PC-3 (cell line): ENCODE measurements around the gene NOP58. TPM values are rescaled to one million over a fixed set of nuclear protein-coding genes. Genes with fewer than 3 reads are reported as not detected.

Experiments used
- ATAC-seq: fragments of 200-7000 bp; cut with Tn5 transposase; 2 replicates; pipeline ENCODE4 v1.9.1; 2020; ENCODE audit warnings: mild to moderate bottlenecking, moderate library complexity
- Bru-seq: library from RNA; stranded (reverse); fragments of 400-500 nt; gene quantifications from one replicate; lab custom pipeline; 2021; lab: Mats Ljungman, UMichigan
- BruChase-seq, 2 experiments: library from RNA; stranded (reverse); fragments of 400-500 nt; gene quantifications; one replicate each; lab custom pipeline; 2021; lab: Mats Ljungman, UMichigan
- BruUV-seq: library from RNA; stranded (reverse); fragments of 400-500 nt; replicated peaks from 2 replicates; lab custom pipeline; 2021; lab: Mats Ljungman, UMichigan
- CTCF ChIA-PET: fragments of 300-600 bp; sonication (Branson Sonifier 250); formaldehyde crosslinking; loops from one replicate; lab custom pipeline; 2022; ENCODE audit warnings: antibody characterized with exemption; lab: Charles Lee
- POLR2A ChIA-PET: fragments of 300-600 bp; sonication (Branson Sonifier 250); formaldehyde crosslinking; loops from one replicate; lab custom pipeline; 2022; ENCODE audit warnings: antibody characterized with exemption; ENCODE audit not compliant: unreplicated experiment; lab: Charles Lee
- DNase-seq: peaks from one replicate; pipeline ENCODE4 v3.0.0-alpha.2; 2015
- H2AFZ ChIP-seq: fragments of 300-600 bp; sonication (generic); 2 replicates; pipeline ENCODE4 v1.6.0; 2016; ENCODE audit warnings: antibody characterized with exemption, low read length
- H3F3A ChIP-seq: fragments of 300-600 bp; sonication (generic); one replicate; pipeline ENCODE4 v1.6.0; 2017; ENCODE audit warnings: antibody characterized with exemption, low read length, control low read depth, mild to moderate bottlenecking; ENCODE audit not compliant: unreplicated experiment
- H3K27ac ChIP-seq: fragments of 300-600 bp; sonication (generic); 2 replicates; pipeline ENCODE4 v1.5.1; 2016; ENCODE audit warnings: mild to moderate bottlenecking, low read length
- H3K27me3 ChIP-seq: fragments of 300-600 bp; sonication (generic); 2 replicates; pipeline ENCODE4 v1.6.1; 2016; ENCODE audit warnings: low read length, mixed read lengths
- H3K36me3 ChIP-seq: fragments of 300-600 bp; sonication (generic); 2 replicates; pipeline ENCODE4 v1.6.1; 2016; ENCODE audit warnings: low read depth, mixed run types, low read length, mixed read lengths
- H3K4me1 ChIP-seq: fragments of 300-600 bp; sonication (generic); 2 replicates; pipeline ENCODE4 v1.5.1; 2016; ENCODE audit warnings: low read length; ENCODE audit not compliant: insufficient read depth
- H3K4me2 ChIP-seq: fragments of 300-600 bp; sonication (generic); 2 replicates; pipeline ENCODE4 v1.6.0; 2016; ENCODE audit warnings: low read length
- H3K4me3 ChIP-seq: fragments of 300-600 bp; sonication (generic); 2 replicates; pipeline ENCODE4 v1.5.1; 2016; ENCODE audit warnings: mild to moderate bottlenecking, low read length, mixed read lengths
- H3K79me2 ChIP-seq: fragments of 300-600 bp; sonication (generic); 2 replicates; pipeline ENCODE4 v1.6.1; 2017; ENCODE audit warnings: low read length, mixed read lengths
- H3K9ac ChIP-seq: fragments of 300-600 bp; sonication (generic); 2 replicates; pipeline ENCODE4 v1.6.0; 2016; ENCODE audit warnings: mild to moderate bottlenecking, low read length
- H3K9me2 ChIP-seq: fragments of 300-600 bp; sonication (generic); replicated peaks from 2 replicates; pipeline ENCODE4 v1.6.1; 2016; ENCODE audit warnings: mixed run types, low read length, mixed read lengths
- H3K9me3 ChIP-seq: fragments of 300-600 bp; sonication (generic); 2 replicates; pipeline ENCODE4 v1.6.1; 2016; ENCODE audit warnings: low read length, mixed read lengths
- H4K20me1 ChIP-seq: fragments of 300-600 bp; sonication (generic); 2 replicates; pipeline ENCODE4 v1.6.1; 2016; ENCODE audit warnings: low read length, mixed read lengths
- CTCF ChIP-seq: fragments of 300-600 bp; sonication (generic); conservative IDR thresholded peaks from 2 replicates; pipeline ENCODE4 v1.5.1; 2017; ENCODE audit warnings: antibody characterized with exemption, low read depth, mild to moderate bottlenecking, low read length
- EZH2 ChIP-seq: fragments of 300-600 bp; sonication (generic); IDR thresholded peaks from one replicate; pipeline ENCODE4 v1.6.1; 2017; ENCODE audit warnings: antibody characterized with exemption, mild to moderate bottlenecking, low read length; ENCODE audit not compliant: unreplicated experiment
- EZH2phosphoT487 ChIP-seq: fragments of 300-600 bp; sonication (generic); IDR thresholded peaks from 2 replicates; pipeline ENCODE4 v1.6.1; 2018; ENCODE audit warnings: mild to moderate bottlenecking, antibody characterized with exemption, low read length, borderline replicate concordance
- intact Hi-C: fragments of 100-400 bp; cut with micrococcal nuclease; formaldehyde crosslinking; loops from 2 replicates; pipeline ENCODE4 v1.9.0; 2023
- long read RNA-seq: library from polyadenylated mRNA; unstranded; transcript quantifications from one replicate; pipeline ENCODE4 v2.0.0, GENCODE V29; 2021; ENCODE audit not compliant: unreplicated experiment
- total RNA-seq: library from RNA; depleted of rRNA; stranded (reverse); fragments of >200 nt; gene quantifications from 2 replicates; pipeline ENCODE4 v1.2.3, GENCODE V29; 2014; rRNA removed

Gene NOP58
- total RNA-seq = 90.0 and 112 TPM in 2 replicates
- percentile 94 among the genes with signal in this experiment for Bru-seq, nascent RNA
- BruChase-seq, experiment 1, labeled RNA remaining after a 6-hour chase = percentile 93 among the genes with signal in this experiment
- BruChase-seq, experiment 2, labeled RNA remaining after a 2-hour chase = percentile 94 among the genes with signal in this experiment
- long read RNA-seq, transcript NOP58-201 (15 exons, 2,046 nt) = major isoform, 13 of 115 reads
- long read RNA-seq, partial matches to known transcripts = 62 of 115 reads
- long read RNA-seq, other reads (novel, unspliced or antisense) = 39 of 115 reads

GRCh38 chr2:202265467-202266277 lies at the start of gene NOP58:
TSS of gene NOP58 (plus strand) at chr2:202265763. CDS start at chr2:202265942, 179 bp downstream.
- BruUV-seq = TSS peak; percentile 64
- H3K9ac ChIP-seq = peak within 1 kb of the TSS; percentile 99
- H3K4me1 ChIP-seq = peaks cover 24% of the 10 kb centered on the region
- H3K4me2 ChIP-seq = peak within 1 kb of the TSS; percentile 90
- peak; percentile 92 for ATAC-seq
- H4K20me1 ChIP-seq = peaks cover 46% of the 10 kb centered on the region
- peak within 1 kb of the TSS; percentile 82 for H3K27ac ChIP-seq
- peaks cover 53% of the 10 kb centered on the region for H3K79me2 ChIP-seq
- H3K27me3 ChIP-seq = no peaks in the 10 kb centered on the region
- peak within 1 kb of the TSS; percentile 98 for H3K4me3 ChIP-seq
- no peaks in the 10 kb centered on the region for H3K9me3 ChIP-seq
- intact Hi-C loops = loop anchor here (5.0 kb wide), 1 partner anchor 112 kb away; the partner anchor contains the start of gene BMPR2
- peak within 1 kb of the TSS; percentile 95 for H2AFZ ChIP-seq
- ChIA-PET CTCF (no interaction called here), POLR2A (interaction anchor here (0.7 kb wide), 1 partner anchor 123 kb away, joined by 8 read pairs; no protein-coding TSS in a partner anchor)
- no peaks in the 10 kb centered on the region for H3F3A ChIP-seq
- no peak for TF ChIP-seq CTCF
- no peak for TF ChIP-seq EZH2phosphoT487
- no peak for TF ChIP-seq EZH2
- H3K36me3 ChIP-seq = peaks cover 13% of the 10 kb centered on the region
- peak; percentile 98 for DNase-seq
- H3K9me2 ChIP-seq = no peaks in the 10 kb centered on the region

GRCh38 chr2:202221873-202222272 lies 43.7 kb upstream of the NOP58 start:
- Histone ChIP-seq H3K9ac (no peak overlapping the region), H3F3A (no peaks in the 10 kb centered on the region), H3K4me3 (no peak overlapping the region), H3K27ac (no peak overlapping the region), H3K27me3 (no peaks in the 10 kb centered on the region), H3K4me1 (no peaks in the 10 kb centered on the region), H2AFZ (no peak overlapping the region), H4K20me1 (no peaks in the 10 kb centered on the region), H3K9me2 (no peaks in the 10 kb centered on the region), H3K79me2 (peaks cover 46% of the 10 kb centered on the region), H3K9me3 (no peaks in the 10 kb centered on the region), H3K4me2 (no peak overlapping the region), H3K36me3 (no peaks in the 10 kb centered on the region; the same call in 1 of the 2 replicates)
- DNase-seq (no peak), ATAC-seq (no peak)
- CTCF ChIA-PET = no interaction called here
- TF ChIP-seq CTCF = no peak
- TF ChIP-seq EZH2phosphoT487 = no peak
- no TSS peak for BruUV-seq
- intact Hi-C loops = no loop called here
- POLR2A ChIA-PET = interaction anchor here (0.7 kb wide), 1 partner anchor 737 kb away, joined by 3 read pairs; no protein-coding TSS in a partner anchor
